ENCODE results near the gene SURF4.
"Not testable (repeated sequence)": the region's sequence is repeated elsewhere in the genome, so short reads cannot be mapped to it uniquely, and the experiment has no call there.

The SURF4 gene

GRCh38 chr9:133331641-133332380 lies 44.0 kb downstream of the SURF4 start:
- no peak for DNase-seq

GRCh38 chr9:133331221-133331620 lies 44.6 kb downstream of the SURF4 start:
- no peak for DNase-seq

- DNase-seq: not testable (repeated sequence)
These were observed 46.3 kb downstream of the SURF4 start for GRCh38 chr9:133329306-133330156.

GRCh38 chr9:133327834-133328484 lies 47.9 kb downstream of the SURF4 start:
- no peak for DNase-seq

- DNase-seq: not testable (repeated sequence)
These were observed 48.8 kb downstream of the SURF4 start for GRCh38 chr9:133327021-133327420.

- no peak for DNase-seq
These were observed 51.7 kb downstream of the SURF4 start for GRCh38 chr9:133323991-133324703.

- DNase-seq: no peak
These were observed 52.6 kb downstream of the SURF4 start for GRCh38 chr9:133323211-133323610.

- DNase-seq: no peak
These were observed 53.2 kb downstream of the SURF4 start for GRCh38 chr9:133322701-133323100.

GRCh38 chr9:133321411-133321935 lies 54.4 kb downstream of the SURF4 start:
- no peak for DNase-seq

GRCh38 chr9:133320421-133320881 lies 55.4 kb downstream of the SURF4 start:
- no peak for DNase-seq

GRCh38 chr9:133317551-133317950 lies 58.3 kb downstream of the SURF4 start:
- DNase-seq: not testable (repeated sequence)

- DNase-seq: no peak
These were observed 59.9 kb downstream of the SURF4 start for GRCh38 chr9:133315997-133316396.
